Activated T-helper 1 cell treated with anti-CD3 and anti-CD28 coated beads, Interleukin-2, amount 50 U/mL, for 16 hours (primary cell): ENCODE measurements around the gene SEPHS1.

Experiments used
- DNase-seq, 2 donors: peaks; one replicate each; pipeline ENCODE4 v3.0.0-alpha.2; 2020; ENCODE audit warnings: low read depth in 1 of 2, low spot score in 1 of 2

Gene SEPHS1

GRCh38 chr10:13328613-13329012, 19.5 kb downstream of the SEPHS1 start:
- no peak for DNase-seq

GRCh38 chr10:13328126-13328525, 20.0 kb downstream of the SEPHS1 start:
- no peak for DNase-seq

DNA sequence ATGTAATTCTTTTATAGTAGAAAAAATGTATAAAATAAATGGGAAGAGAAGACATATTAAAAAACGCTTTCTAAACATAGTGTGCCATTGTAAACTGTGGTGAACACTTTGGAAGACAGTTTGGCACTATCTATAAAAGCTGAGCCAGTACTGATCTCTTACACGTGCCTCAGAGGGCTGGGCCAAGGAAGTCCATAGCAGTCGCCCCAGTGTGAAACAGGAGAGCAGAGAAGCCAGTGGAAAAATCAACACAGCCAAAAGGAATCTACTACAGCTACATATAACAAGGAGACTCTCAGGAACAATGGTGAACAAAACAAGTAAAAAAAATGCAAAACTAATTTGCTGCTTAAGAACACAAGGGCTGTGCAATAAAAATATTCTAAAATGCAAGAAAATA, 20.6 kb downstream of the SEPHS1 start:
- DNase-seq = no peak

GRCh38 chr10:13322615-13323148, 25.4 kb downstream of the SEPHS1 start:
- no peak for DNase-seq

DNA sequence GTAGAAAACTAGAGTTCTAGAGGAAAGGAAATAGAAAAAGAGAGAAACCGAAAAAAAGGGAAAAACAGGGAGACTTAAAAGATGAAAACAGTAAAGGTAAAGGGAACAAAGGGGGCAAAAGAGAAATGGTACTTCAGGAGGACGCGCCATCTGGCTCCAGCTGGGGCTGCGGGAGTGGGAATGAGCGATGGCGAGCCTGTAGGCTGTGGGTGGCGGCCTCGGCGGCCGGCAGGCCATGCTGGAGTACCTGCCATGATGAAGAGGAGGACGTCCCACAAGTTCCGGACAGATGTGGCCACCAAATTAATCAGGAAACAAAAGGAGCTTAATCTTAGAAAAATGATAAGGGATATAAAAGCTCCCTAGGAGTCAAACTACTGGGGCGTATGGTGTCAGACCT, 26.5 kb downstream of the SEPHS1 start:
- DNase-seq = no peak

DNA sequence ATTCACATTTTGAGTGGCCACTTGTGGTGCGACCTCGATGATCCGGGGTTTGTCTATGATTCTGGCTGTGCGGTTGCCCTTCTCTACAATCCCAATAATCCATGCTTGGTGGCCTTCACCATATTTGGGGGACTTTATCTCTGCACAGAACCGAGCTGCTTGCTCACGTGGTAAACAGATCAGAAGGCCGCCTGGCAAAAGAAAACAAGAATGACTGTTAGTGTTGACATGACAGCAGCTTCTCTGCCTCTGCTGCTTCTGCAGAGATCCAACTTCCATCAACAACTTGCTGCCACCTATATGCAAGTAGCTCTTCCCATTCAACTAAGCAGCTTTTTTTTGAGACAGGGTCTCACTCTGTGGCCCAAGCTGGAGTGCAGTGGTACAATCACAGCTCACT, 28.9 kb downstream of the SEPHS1 start:
- no peak for DNase-seq

GRCh38 chr10:13317474-13317873, 30.6 kb downstream of the SEPHS1 start:
- no peak for DNase-seq

DNA sequence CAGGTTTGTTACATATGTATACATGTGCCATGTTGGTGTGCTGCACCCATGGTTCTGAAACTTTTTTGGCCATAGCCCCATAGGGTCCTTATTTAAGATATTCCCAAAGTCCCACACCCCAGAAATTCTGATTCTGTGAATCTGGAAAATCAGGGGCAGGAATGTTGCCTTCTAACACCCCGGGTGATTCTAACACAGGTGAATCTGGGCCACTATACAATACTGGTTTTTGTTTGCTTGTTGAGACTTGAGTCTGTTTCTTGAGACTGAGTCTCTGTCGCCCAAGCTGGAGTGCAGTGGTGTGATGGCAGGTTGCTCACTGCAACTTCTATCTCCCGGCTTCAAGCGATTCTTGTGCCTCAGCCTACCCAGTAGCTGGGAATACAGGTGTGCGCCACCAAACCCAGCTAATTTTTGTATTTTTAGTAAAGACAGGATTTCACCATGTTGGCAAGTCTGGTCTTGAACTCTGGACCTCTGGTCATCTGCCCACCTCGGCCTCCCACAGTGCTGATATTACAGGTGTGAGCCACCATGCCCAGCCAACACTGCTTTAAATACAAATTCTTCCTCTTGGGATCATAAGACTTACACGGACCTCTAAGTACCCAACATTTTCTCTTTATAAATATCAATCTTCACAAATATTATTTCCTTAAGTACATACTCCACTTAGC, 31.3 kb downstream of the SEPHS1 start:
- no peak for DNase-seq

- no peak for DNase-seq
Observed at GRCh38 chr10:13315361-13315760, 32.7 kb downstream of the SEPHS1 start.

DNA sequence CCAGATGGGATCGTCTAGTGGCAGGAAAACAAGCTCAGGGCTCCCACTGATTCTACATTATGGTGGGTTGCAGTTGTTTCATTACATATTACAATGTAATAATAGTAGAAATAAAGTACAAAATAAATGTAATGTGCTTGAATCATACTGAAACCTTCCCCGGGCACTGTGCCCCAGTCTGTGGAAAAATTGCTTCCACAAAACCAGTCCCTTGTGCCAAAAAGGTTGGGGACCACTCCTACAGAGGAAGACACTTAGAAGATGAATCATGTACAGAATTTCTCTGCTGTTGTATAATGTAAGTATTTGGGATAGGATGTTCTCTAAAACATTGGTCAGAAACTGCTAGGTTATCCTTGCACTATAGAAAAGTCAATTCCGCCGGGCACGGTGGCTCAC, 36.9 kb downstream of the SEPHS1 start:
- no peak for DNase-seq

DNA sequence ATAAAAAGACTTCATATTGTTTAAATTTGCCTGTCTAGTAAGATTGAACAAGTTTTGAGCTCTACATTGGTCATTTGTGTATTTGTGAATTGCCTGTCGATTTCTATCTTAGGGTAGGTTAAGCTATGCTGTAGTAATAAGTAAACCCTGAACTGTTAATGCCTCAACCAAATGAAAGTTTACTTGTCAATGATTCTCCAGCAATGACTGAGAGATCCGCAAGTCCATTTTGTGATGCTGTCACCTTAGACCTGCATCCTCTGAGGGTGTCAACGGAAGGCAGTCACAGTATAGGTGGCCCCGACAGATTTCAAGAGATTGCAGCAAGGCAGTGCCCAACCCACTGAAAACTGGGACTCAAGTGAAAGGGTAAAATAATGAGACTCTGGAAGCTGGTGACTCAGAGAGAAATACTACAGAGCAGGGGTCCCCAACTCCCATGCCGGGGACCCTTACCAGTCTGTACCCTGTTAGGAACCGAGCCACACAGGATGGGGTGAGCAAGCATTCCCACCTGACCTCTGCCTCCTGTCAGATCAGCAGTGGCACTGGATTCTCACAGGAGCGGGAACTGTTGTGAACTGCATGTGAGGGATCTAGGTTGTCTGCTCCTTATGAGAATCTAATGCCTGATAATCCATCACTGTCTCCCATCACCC, 37.4 kb downstream of the SEPHS1 start:
- no peak for DNase-seq

DNA sequence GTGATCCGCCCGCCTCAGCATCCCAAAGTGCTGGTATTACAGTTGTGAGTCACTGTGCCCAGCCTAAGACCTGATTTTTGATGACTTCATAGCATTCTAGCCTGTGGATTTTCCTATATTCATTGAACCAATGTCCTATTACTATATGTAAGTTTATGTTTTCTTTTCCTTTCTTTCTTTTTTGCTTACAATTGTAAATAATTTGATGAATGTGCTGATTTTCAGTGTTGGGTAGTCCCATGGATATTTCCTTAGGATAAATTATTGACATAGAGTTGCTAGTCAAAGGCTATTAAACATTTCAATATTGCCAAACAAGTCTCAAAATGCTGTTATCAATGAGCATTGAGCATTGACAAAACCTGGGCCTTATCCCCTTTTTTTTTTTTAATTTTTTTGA, 38.3 kb downstream of the SEPHS1 start:
- DNase-seq = no peak

- DNase-seq = no peak
Observed at GRCh38 chr10:13308096-13308495, 40.0 kb downstream of the SEPHS1 start.

- no peak for DNase-seq
Observed at GRCh38 chr10:13306103-13306502, 42.0 kb downstream of the SEPHS1 start.

GRCh38 chr10:13302821-13303555, 45.1 kb downstream of the SEPHS1 start:
- no peak for DNase-seq

GRCh38 chr10:13299437-13300287, 48.4 kb downstream of the SEPHS1 start, which contains the start of gene PHYH:
Gene PHYH, minus strand, starts transcription at chr10:13300064. Its CDS starts 22 bp downstream, at chr10:13300042.
- DNase-seq = peak; percentile 56 to 72

GRCh38 chr10:13298748-13299436, 49.2 kb downstream of the SEPHS1 start:
- DNase-seq = no peak

GRCh38 chr10:13296476-13296875, 51.6 kb downstream of the SEPHS1 start:
- DNase-seq = no peak

DNA sequence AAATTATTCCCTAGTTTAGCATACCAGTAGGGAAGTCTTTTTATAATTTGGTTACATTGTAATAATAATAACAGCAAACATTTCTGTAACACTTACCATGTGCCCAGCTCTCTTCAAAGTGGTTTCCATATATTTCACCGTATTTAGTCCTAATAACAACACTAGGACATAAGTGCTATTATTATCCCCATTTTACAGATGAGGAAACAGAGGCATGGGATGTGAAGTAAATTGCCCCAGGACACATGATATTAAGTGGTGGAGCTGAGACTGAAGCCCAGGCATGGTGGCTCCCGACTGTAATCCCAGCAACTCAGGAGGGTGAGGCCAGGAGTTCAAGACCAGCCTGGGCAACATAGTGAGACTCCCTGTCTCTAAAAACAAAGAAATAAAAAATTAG, 53.3 kb downstream of the SEPHS1 start:
- no peak for DNase-seq
